ENCODE results near the gene PPP3CA. TPM values are rescaled to one million over a fixed set of nuclear protein-coding genes. Genes with fewer than 3 reads are reported as not detected.

The PPP3CA gene
- total and polyA plus RNA-seq, 4 donors: 13.5 to 72.0 (median 30.7) TPM

- TF ChIP-seq CTCF (IDR thresholded peaks at IDR 0.05; ENCODE audit: control extremely low read depth, extremely low read depth): no peak
- Histone ChIP-seq H3K27me3 (ENCODE audit: control insufficient read depth in 3 of 3, insufficient read depth in 3 of 3, low read length in 2 of 3) (no peaks in the 10 kb centered on the region), H3K9me3 (ENCODE audit: control insufficient read depth in 4 of 4, insufficient read depth in 3 of 4, low read length in 3 of 4) (no peaks in the 10 kb centered on the region), H3K4me1 (ENCODE audit: control insufficient read depth in 5 of 5, insufficient read depth in 5 of 5, low read length in 5 of 5) (no peaks in the 10 kb centered on the region), H3K36me3 (ENCODE audit: control insufficient read depth in 4 of 4, insufficient read depth in 4 of 4, low read length in 4 of 4) (no peaks in the 10 kb centered on the region), H3K9ac (ENCODE audit: insufficient read depth in 1 of 2, low read length in 2 of 2) (no peak overlapping the region), H3K27ac (ENCODE audit: low read depth in 1 of 2, low read length in 1 of 2) (no peak overlapping the region), H3K4me3 (no peak overlapping the region)
- DNase-seq: peak; percentile 31 to 57 (median 39)
- ATAC-seq (ENCODE audit: insufficient read depth, low FRiP score): no peak
- 80 to 95% methylated on average over 2 of the region's 2 CpGs for WGBS, 2 donors
Observed at GRCh38 chr4:101074326-101074725, 273.0 kb downstream of the PPP3CA start.

DNA sequence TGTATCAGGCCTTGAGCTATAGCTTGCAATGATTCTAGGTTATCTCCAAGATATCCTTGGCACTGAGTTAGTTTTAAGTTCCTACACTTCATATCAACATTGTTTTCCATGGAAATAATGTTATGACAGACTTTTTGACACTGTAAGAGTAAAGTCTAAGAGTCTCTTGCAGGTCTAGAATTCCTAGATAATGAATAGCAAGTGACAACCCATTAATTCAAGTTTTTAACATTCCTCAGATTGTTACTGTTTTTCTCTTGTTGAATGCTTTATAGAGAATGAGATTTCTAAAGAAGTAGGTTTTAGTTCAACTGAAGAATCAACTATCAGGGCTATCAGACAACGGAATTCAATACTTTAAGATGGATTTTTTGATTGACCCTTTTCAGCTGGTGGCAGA lies 276.1 kb downstream of the PPP3CA start:
- H3K9ac ChIP-seq (ENCODE audit: insufficient read depth in 1 of 2, low read length in 2 of 2): no peak overlapping the region
- H3K4me3 ChIP-seq: no peak overlapping the region
- 92 to 94% methylated on average over 1 of the region's 1 CpG for WGBS, 2 donors
- no peaks in the 10 kb centered on the region for H3K27me3 ChIP-seq (ENCODE audit: control insufficient read depth in 3 of 3, insufficient read depth in 3 of 3, low read length in 2 of 3)
- no peaks in the 10 kb centered on the region for H3K9me3 ChIP-seq (ENCODE audit: control insufficient read depth in 4 of 4, insufficient read depth in 3 of 4, low read length in 3 of 4)
- H3K27ac ChIP-seq (ENCODE audit: low read depth in 1 of 2, low read length in 1 of 2): no peak overlapping the region
- no peaks in the 10 kb centered on the region for H3K4me1 ChIP-seq (ENCODE audit: control insufficient read depth in 5 of 5, insufficient read depth in 5 of 5, low read length in 5 of 5)
- TF ChIP-seq CTCF (IDR thresholded peaks at IDR 0.05; ENCODE audit: control extremely low read depth, extremely low read depth): no peak
- ATAC-seq (ENCODE audit: insufficient read depth, low FRiP score): no peak
- H3K36me3 ChIP-seq (ENCODE audit: control insufficient read depth in 4 of 4, insufficient read depth in 4 of 4, low read length in 4 of 4): peaks cover 0 to 2% (median 0%) of the 10 kb centered on the region in 4 donors
- no peak for DNase-seq

DNA sequence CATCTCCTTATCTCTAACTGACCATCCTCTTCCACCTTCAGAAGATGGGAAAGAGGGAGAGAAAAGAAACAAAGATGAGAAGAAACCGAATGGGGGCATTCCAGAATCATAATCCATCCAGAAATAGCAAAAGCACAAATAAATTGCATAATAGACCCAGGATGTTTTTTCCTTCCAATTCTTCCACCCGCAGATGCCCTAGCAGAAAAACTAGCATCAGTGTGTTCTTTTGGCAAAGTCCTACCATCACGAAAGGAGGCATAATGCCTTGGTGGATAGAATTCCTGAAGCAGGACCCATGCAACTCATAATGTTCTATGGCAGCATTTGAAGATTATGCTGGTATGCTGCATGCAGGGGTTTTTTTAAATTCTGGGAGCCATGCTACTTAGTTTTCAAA lies 279.2 kb downstream of the PPP3CA start:
- 88 to 90% methylated on average over 3 of the region's 3 CpGs for WGBS, 2 donors
- Histone ChIP-seq H3K36me3 (ENCODE audit: control insufficient read depth in 4 of 4, insufficient read depth in 4 of 4, low read length in 4 of 4) (peaks cover 0 to 2% (median 0%) of the 10 kb centered on the region in 4 donors), H3K9ac (ENCODE audit: insufficient read depth in 1 of 2, low read length in 2 of 2) (no peak overlapping the region), H3K27ac (ENCODE audit: low read depth in 1 of 2, low read length in 1 of 2) (no peak overlapping the region), H3K4me3 (no peak overlapping the region), H3K9me3 (ENCODE audit: control insufficient read depth in 4 of 4, insufficient read depth in 3 of 4, low read length in 3 of 4) (no peaks in the 10 kb centered on the region), H3K4me1 (ENCODE audit: control insufficient read depth in 5 of 5, insufficient read depth in 5 of 5, low read length in 5 of 5) (peaks cover 0 to 4% (median 0%) of the 10 kb centered on the region in 5 donors), H3K27me3 (ENCODE audit: control insufficient read depth in 3 of 3, insufficient read depth in 3 of 3, low read length in 2 of 3) (no peaks in the 10 kb centered on the region)
- DNase-seq (no peak), ATAC-seq (ENCODE audit: insufficient read depth, low FRiP score) (no peak)
- TF ChIP-seq CTCF (IDR thresholded peaks at IDR 0.05; ENCODE audit: control extremely low read depth, extremely low read depth): no peak

DNA sequence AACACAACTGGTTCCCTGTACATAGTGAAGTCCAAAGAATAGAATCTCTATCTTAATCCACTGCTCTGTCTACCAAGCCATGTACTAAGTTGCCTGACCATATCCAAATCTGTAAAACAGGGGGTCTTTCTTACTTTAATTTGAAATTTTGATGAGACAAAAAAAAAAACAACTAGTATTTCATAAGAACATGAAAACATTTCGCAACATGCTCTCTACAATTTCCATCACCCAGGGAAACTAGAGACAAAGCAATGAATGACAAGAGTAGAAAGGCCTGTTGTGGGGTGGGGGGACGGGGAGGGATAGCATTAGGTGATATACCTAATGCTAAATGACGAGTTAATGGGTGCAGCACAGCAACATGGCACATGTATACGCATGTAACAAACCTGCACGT lies 279.9 kb downstream of the PPP3CA start:
- no peak for ATAC-seq (ENCODE audit: insufficient read depth, low FRiP score)
- H3K4me3 ChIP-seq: no peak overlapping the region
- H3K36me3 ChIP-seq (ENCODE audit: control insufficient read depth in 4 of 4, insufficient read depth in 4 of 4, low read length in 4 of 4): peaks cover 0 to 3% (median 0%) of the 10 kb centered on the region in 4 donors
- H3K27ac ChIP-seq (ENCODE audit: low read depth in 1 of 2, low read length in 1 of 2): no peak overlapping the region
- H3K27me3 ChIP-seq (ENCODE audit: control insufficient read depth in 3 of 3, insufficient read depth in 3 of 3, low read length in 2 of 3): no peaks in the 10 kb centered on the region
- H3K4me1 ChIP-seq (ENCODE audit: control insufficient read depth in 5 of 5, insufficient read depth in 5 of 5, low read length in 5 of 5): peaks cover 0 to 4% (median 0%) of the 10 kb centered on the region in 5 donors
- TF ChIP-seq CTCF (IDR thresholded peaks at IDR 0.05; ENCODE audit: control extremely low read depth, extremely low read depth): no peak
- no peak overlapping the region for H3K9ac ChIP-seq (ENCODE audit: insufficient read depth in 1 of 2, low read length in 2 of 2)
- WGBS, 2 donors: 93 to 97% methylated on average over 5 of the region's 5 CpGs
- no peak for DNase-seq
- no peaks in the 10 kb centered on the region for H3K9me3 ChIP-seq (ENCODE audit: control insufficient read depth in 4 of 4, insufficient read depth in 3 of 4, low read length in 3 of 4)
